GM23338 (cell line): Measurements from ENCODE around the gene ANKMY2. TPM values are rescaled to one million over a fixed set of nuclear protein-coding genes. Genes with fewer than 3 reads are reported as not detected.

ENCODE experiments used
- ATAC-seq: fragments of 200-7000 bp; cut with Tn5 transposase; 3 replicates; pipeline ENCODE4 v1.9.1; 2020
- DNase-seq: peaks from one replicate; pipeline ENCODE4 v3.0.0-alpha.2; 2015; ENCODE audit warnings: low spot score
- H2AFZ ChIP-seq: fragments of 200-600 bp; sonication (generic); 2 replicates; pipeline ENCODE4 v1.8.0; 2016; ENCODE audit warnings: antibody characterized with exemption, mild to moderate bottlenecking, moderate library complexity
- H3F3A ChIP-seq: fragments of 200-600 bp; sonication (generic); replicated peaks from 2 replicates; pipeline ENCODE4 v1.8.0; 2017; ENCODE audit warnings: antibody characterized with exemption, mixed run types, low read depth
- H3K27ac ChIP-seq: fragments of 200-600 bp; sonication (generic); 2 replicates; pipeline ENCODE4 v1.6.1; 2016; ENCODE audit warnings: low read depth
- H3K27me3 ChIP-seq: fragments of 200-600 bp; sonication (generic); 2 replicates; pipeline ENCODE4 v1.8.0; 2016; ENCODE audit warnings: mild to moderate bottlenecking, mixed run types, moderate library complexity; ENCODE audit not compliant: insufficient read depth
- H3K36me3 ChIP-seq: fragments of 200-600 bp; sonication (generic); 2 replicates; pipeline ENCODE4 v1.8.0; 2016; ENCODE audit warnings: mild to moderate bottlenecking; ENCODE audit not compliant: insufficient read depth
- H3K4me1 ChIP-seq: fragments of 200-600 bp; sonication (generic); 2 replicates; pipeline ENCODE4 v1.8.0; 2016; ENCODE audit warnings: mild to moderate bottlenecking, moderate library complexity; ENCODE audit not compliant: insufficient read depth
- H3K4me2 ChIP-seq: fragments of 200-600 bp; sonication (generic); 2 replicates; pipeline ENCODE4 v1.7.1; 2017; ENCODE audit warnings: mixed run types
- H3K4me3 ChIP-seq: fragments of 200-600 bp; sonication (generic); 2 replicates; pipeline ENCODE4 v1.6.1; 2016; ENCODE audit warnings: mixed run types
- H3K79me2 ChIP-seq: fragments of 200-600 bp; sonication (generic); replicated peaks from 2 replicates; pipeline ENCODE4 v1.8.0; 2017; ENCODE audit warnings: mild to moderate bottlenecking; ENCODE audit not compliant: insufficient read depth
- H3K9me2 ChIP-seq: fragments of 200-600 bp; sonication (generic); 2 replicates; pipeline ENCODE4 v1.8.0; 2017; ENCODE audit not compliant: insufficient read depth
- H4K20me1 ChIP-seq: fragments of 200-600 bp; sonication (generic); replicated peaks from 2 replicates; pipeline ENCODE4 v1.8.0; 2017; ENCODE audit warnings: mild to moderate bottlenecking; ENCODE audit not compliant: insufficient read depth
- H3K27ac Mint-ChIP-seq: 2 replicates; pipeline ENCODE4 v1.8.0; 2020; ENCODE audit warnings: inconsistent platforms, mild to moderate bottlenecking, moderate library complexity, mixed read lengths
- H3K27me3 Mint-ChIP-seq: 3 replicates; pipeline ENCODE4 v1.8.0; 2022; ENCODE audit warnings: low read depth, mild to moderate bottlenecking, moderate library complexity, mixed read lengths, inconsistent platforms; ENCODE audit not compliant: insufficient read depth, poor library complexity
- H3K36me3 Mint-ChIP-seq: 3 replicates; pipeline ENCODE4 v1.8.0; 2021; ENCODE audit warnings: low read depth, mild to moderate bottlenecking, inconsistent platforms, moderate library complexity, mixed read lengths
- H3K4me1 Mint-ChIP-seq: 3 replicates; pipeline ENCODE4 v1.8.0; 2020; ENCODE audit warnings: mild to moderate bottlenecking, inconsistent platforms, mixed read lengths
- H3K4me3 Mint-ChIP-seq: 3 replicates; pipeline ENCODE4 v1.8.0; 2021; ENCODE audit warnings: moderate library complexity, mild to moderate bottlenecking, inconsistent platforms, mixed read lengths
- H3K9me3 Mint-ChIP-seq: 3 replicates; pipeline ENCODE4 v1.8.0; 2020; ENCODE audit warnings: moderate library complexity, mild to moderate bottlenecking, inconsistent platforms, mixed read lengths
- EZH2 ChIP-seq: fragments of 200-600 bp; sonication (generic); IDR thresholded peaks from one replicate; pipeline ENCODE4 v1.8.0; 2017; ENCODE audit warnings: antibody characterized with exemption, mild to moderate bottlenecking, low read depth; ENCODE audit not compliant: unreplicated experiment
- EZH2phosphoT487 ChIP-seq: fragments of 200-600 bp; sonication (generic); IDR thresholded peaks from one replicate; pipeline ENCODE4 v1.8.1; 2018; ENCODE audit warnings: antibody characterized with exemption; ENCODE audit not compliant: unreplicated experiment
- JUNB ChIP-seq: IDR thresholded peaks from one replicate; pipeline ENCODE4 v1.6.1; 2016; ENCODE audit warnings: antibody characterized with exemption; ENCODE audit not compliant: unreplicated experiment
- polyA plus RNA-seq: library from polyadenylated mRNA; unstranded; fragments of >200 nt; fragmentation: Nextera tagmentation; extraction: Ambion mirVana; gene quantifications from 2 replicates; pipeline ENCODE4 v1.2.1, GENCODE V29; 2016
- total RNA-seq: library from RNA; depleted of rRNA; stranded (reverse); fragments of >200 nt; shearing (Covaris generic); gene quantifications from 2 replicates; pipeline ENCODE4 v1.2.3, GENCODE V29; 2014
- TF ChIP-seq, protein P1 (sequence below), 2 experiments: fragments of 200-600 bp in 1 of 2; sonication (generic) in 1 of 2; conservative IDR thresholded peaks; 2 replicates each; pipeline versions ENCODE4 v1.5.1 to v1.6.1; 2016 to 2017; ENCODE audit warnings: antibody characterized with exemption in 2 of 2, low read depth in 2 of 2, mild to moderate bottlenecking in 2 of 2, moderate library complexity in 1 of 2
- TF ChIP-seq, protein P2 (sequence below): IDR thresholded peaks from 2 replicates; pipeline ENCODE4 v1.6.1; 2016; ENCODE audit warnings: antibody characterized with exemption

ANKMY2 gene
- total and polyA plus RNA-seq, 2 experiments from 2014 or later = 4.4 to 9.5 TPM

DNA sequence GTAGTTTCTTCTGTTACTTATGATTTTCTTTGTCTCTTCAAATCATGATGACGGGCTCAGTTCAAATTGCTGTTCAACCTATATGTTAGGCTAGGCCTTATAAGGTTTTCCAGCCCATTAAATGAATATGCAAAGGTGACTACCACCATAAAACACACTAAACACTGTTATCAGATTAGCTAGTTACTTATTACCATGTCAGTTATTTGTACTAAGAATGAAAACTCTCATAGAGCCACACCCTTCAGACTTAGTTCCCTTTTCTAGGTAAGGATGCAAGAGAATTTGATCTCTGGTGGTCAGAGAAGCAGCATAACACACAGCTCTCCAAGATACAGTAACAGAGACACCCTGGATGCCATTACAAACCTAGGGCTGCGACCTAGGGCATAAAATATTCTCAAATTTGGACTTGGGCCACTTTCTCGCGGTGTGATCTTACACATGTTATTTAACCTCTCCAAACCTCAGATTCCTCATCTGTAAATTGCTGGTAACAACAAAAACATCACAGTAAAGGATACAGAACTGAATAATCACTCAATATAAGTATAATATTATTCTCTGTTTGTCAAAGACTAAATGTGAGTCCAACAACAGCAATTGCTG is 35.6 kb downstream of the ANKMY2 start (continued):
- TF ChIP-seq, protein P1, sequence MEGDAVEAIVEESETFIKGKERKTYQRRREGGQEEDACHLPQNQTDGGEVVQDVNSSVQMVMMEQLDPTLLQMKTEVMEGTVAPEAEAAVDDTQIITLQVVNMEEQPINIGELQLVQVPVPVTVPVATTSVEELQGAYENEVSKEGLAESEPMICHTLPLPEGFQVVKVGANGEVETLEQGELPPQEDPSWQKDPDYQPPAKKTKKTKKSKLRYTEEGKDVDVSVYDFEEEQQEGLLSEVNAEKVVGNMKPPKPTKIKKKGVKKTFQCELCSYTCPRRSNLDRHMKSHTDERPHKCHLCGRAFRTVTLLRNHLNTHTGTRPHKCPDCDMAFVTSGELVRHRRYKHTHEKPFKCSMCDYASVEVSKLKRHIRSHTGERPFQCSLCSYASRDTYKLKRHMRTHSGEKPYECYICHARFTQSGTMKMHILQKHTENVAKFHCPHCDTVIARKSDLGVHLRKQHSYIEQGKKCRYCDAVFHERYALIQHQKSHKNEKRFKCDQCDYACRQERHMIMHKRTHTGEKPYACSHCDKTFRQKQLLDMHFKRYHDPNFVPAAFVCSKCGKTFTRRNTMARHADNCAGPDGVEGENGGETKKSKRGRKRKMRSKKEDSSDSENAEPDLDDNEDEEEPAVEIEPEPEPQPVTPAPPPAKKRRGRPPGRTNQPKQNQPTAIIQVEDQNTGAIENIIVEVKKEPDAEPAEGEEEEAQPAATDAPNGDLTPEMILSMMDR (conservative IDR thresholded peaks at IDR 0.05; ENCODE audit: low read depth in 2 of 2) = no peak
- no peak for TF ChIP-seq JUNB

DNA sequence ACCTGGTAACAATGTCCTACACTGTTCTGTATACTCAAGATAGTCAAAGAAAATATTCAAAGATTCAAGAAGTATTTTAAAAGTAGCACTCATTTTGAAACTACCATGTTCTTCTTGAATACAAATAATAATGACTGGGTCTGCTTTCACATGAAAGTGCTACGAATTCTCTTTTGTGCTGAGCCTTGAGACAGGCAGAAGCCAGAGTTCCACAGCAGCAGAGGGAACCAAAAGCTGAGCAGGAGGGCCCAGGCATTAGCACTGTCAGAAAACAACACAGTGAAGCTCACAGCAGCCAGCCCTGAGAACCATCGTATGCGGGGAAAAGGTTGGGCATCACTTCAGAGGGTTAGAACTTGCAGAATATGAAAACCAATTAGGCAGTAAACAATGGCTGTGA is 38.9 kb downstream of the ANKMY2 start:
- no peak overlapping the region for H3K4me3 ChIP-seq
- Mint-ChIP-seq H3K4me1 (no peaks in the 10 kb centered on the region), H3K4me3 (no peak overlapping the region), H3K27ac (no peak overlapping the region), H3K9me3 (no peaks in the 10 kb centered on the region), H3K36me3 (peaks cover 8% of the 10 kb centered on the region; the same call in 1 of the 3 replicates), H3K27me3 (peaks cover 2% of the 10 kb centered on the region)
- H4K20me1 ChIP-seq = no peaks in the 10 kb centered on the region
- no peaks in the 10 kb centered on the region for H3K79me2 ChIP-seq
- H3K36me3 ChIP-seq = no peaks in the 10 kb centered on the region
- ATAC-seq (no peak), DNase-seq (no peak)
- H3F3A ChIP-seq = no peaks in the 10 kb centered on the region
- H3K27me3 ChIP-seq = no peaks in the 10 kb centered on the region
- H3K27ac ChIP-seq = no peak overlapping the region
- H3K9me2 ChIP-seq = no peaks in the 10 kb centered on the region
- no peak overlapping the region for H2AFZ ChIP-seq
- TF ChIP-seq EZH2 = no peak
- TF ChIP-seq, protein P2, sequence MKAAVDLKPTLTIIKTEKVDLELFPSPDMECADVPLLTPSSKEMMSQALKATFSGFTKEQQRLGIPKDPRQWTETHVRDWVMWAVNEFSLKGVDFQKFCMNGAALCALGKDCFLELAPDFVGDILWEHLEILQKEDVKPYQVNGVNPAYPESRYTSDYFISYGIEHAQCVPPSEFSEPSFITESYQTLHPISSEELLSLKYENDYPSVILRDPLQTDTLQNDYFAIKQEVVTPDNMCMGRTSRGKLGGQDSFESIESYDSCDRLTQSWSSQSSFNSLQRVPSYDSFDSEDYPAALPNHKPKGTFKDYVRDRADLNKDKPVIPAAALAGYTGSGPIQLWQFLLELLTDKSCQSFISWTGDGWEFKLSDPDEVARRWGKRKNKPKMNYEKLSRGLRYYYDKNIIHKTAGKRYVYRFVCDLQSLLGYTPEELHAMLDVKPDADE = no peak
- H3K4me2 ChIP-seq = no peak overlapping the region
- H3K4me1 ChIP-seq = no peaks in the 10 kb centered on the region

DNA sequence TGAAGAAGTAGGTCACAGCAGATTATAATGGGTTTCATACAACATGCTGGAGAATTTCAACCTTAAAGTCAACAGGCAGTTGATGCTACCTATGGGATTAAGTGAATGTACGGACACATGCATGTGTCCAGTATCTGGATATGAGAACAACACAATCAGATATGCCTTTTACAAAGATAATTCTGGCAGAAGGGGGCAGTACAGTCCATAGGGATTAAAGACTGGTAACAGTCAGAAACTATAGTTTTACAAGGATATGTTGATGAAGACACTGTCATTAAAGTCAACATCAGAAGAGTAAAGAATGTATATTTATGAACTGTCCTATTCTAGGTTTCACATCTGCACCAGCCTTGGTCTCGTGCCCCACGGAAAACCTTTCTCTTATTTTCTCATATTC is 41.5 kb downstream of the ANKMY2 start:
- Mint-ChIP-seq H3K9me3 (no peaks in the 10 kb centered on the region), H3K36me3 (peaks cover 8% of the 10 kb centered on the region; the same call in 1 of the 3 replicates), H3K4me1 (peaks cover 3% of the 10 kb centered on the region; the same call in 1 of the 3 replicates), H3K27ac (no peak overlapping the region), H3K4me3 (no peak overlapping the region), H3K27me3 (peaks cover 2% of the 10 kb centered on the region)
- Histone ChIP-seq H4K20me1 (no peaks in the 10 kb centered on the region; the same call in 1 of the 2 replicates), H3K36me3 (no peaks in the 10 kb centered on the region), H2AFZ (no peak overlapping the region), H3K27me3 (no peaks in the 10 kb centered on the region), H3K9me2 (no peaks in the 10 kb centered on the region), H3K4me2 (no peak overlapping the region), H3F3A (no peaks in the 10 kb centered on the region), H3K4me3 (no peak overlapping the region), H3K79me2 (no peaks in the 10 kb centered on the region), H3K27ac (no peak overlapping the region), H3K4me1 (no peaks in the 10 kb centered on the region; the same call in 1 of the 2 replicates)
- no peak for ATAC-seq
- TF ChIP-seq EZH2phosphoT487 = no peak
- TF ChIP-seq, protein P1 (conservative IDR thresholded peaks at IDR 0.05; ENCODE audit: low read depth in 2 of 2) = peak in 1 of 2 experiments; percentile 41; a peak in 2 of 4 replicates
- DNase-seq = no peak
